Fibroblast of the conjunctiva (primary cell): Measurements from ENCODE around the gene EML6.

Experiments
- DNase-seq: peaks from one replicate; pipeline ENCODE4 v3.0.0-alpha.2; 2010; ENCODE audit warnings: low read depth

EML6 gene

GRCh38 chr2:54706622-54707021 is 16.8 kb upstream of the EML6 start:
- no peak for DNase-seq

- no peak for DNase-seq
Observed at GRCh38 chr2:54708584-54709335, 14.7 kb upstream of the EML6 start.

GRCh38 chr2:54709336-54709809 is 14.1 kb upstream of the EML6 start:
- DNase-seq, result no peak

DNA sequence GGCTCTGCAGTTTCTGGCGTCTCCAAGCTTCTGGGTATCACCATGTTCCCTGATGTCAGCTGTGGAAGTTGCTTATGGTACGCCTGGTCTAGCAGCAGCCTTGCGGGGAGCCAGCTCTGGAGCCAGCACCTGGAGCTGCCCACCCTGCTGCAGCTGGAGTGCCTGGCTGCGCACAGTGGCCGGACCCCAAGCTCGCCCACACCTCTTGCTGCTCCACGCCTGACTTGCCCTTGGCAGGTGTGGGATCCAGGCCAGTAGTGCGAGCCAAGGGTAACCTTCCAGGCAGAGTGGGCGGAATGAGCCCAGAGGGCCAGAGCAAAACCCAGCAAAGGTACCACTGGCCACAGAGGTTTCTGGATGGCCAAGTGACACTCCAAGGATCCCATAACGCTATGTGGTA is 13.2 kb upstream of the EML6 start:
- DNase-seq, result no peak

DNA sequence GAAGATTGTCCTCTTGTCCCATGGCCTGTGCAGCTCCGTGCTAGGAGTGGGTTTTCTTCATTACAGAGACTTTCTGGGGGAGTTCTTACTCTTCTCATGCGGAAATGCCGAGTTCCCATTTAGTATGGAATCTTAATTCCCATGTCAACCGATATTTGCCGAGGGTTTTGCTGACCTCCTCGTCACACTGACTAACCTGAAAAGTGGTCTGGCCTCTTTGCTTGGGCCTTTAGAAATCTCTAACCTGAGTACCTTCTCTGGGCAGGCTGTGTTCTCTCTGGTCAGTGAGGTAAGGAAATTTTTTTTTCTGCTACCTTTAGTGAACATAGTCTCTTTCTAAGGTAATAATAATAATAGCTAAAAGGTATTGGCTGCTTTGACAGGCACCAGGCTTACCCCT is 10.9 kb upstream of the EML6 start:
- DNase-seq, result no peak

DNA sequence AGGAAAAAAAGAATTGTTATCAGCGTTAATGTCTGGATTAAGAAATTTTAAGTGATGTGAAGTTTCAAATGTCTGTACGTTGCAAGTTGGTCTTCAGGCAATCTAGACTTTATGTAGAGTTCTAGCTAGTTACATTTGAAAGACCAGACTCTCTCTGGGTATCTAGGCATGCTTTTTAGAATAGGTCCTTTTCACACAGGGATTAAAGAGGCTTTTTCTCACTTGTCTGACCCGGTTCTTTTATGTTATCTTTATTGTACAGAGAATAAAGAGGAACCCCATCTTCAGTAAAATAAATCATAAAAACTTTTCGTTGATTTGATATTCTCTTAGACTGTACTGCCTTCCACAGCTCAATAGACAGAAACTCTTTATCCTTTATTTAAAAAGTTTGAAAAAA is 8.5 kb upstream of the EML6 start:
- no peak for DNase-seq

GRCh38 chr2:54716375-54716774 is 7.1 kb upstream of the EML6 start:
- DNase-seq, result no peak

DNA sequence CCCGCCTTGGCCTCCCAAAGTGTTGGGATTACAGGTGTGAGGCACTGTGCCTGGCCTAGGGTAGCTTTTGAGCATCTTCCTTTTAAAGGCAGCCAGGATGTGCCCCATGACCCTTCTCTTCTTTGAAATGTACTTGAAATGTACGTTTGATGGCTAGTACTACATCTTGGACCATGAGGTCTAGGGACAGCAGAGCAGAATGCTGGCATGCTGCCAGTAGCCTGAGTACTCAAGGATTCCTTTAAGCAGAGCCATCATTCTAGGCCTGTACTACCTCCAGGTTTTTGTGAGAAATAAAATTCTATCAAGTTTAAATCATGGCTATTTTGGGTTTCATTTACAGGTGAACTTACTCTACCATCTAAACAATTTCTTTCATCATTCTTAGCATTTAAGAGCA is 2.9 kb upstream of the EML6 start:
- no peak for DNase-seq

- peak; percentile 8 for DNase-seq
Observed at GRCh38 chr2:54722641-54723040, 821 bp upstream of the EML6 start.

- DNase-seq, result no peak
Observed at GRCh38 chr2:54723996-54724559, 616 bp downstream of the EML6 start.

- no peak for DNase-seq
Observed at GRCh38 chr2:54724560-54725342, 1.3 kb downstream of the EML6 start.

- no peak for DNase-seq
Observed at GRCh38 chr2:54725343-54726099, 2.1 kb downstream of the EML6 start.

GRCh38 chr2:54726431-54726830 is 3.0 kb downstream of the EML6 start:
- no peak for DNase-seq

- DNase-seq, result no peak
Observed at GRCh38 chr2:54726940-54727339, 3.5 kb downstream of the EML6 start.

DNA sequence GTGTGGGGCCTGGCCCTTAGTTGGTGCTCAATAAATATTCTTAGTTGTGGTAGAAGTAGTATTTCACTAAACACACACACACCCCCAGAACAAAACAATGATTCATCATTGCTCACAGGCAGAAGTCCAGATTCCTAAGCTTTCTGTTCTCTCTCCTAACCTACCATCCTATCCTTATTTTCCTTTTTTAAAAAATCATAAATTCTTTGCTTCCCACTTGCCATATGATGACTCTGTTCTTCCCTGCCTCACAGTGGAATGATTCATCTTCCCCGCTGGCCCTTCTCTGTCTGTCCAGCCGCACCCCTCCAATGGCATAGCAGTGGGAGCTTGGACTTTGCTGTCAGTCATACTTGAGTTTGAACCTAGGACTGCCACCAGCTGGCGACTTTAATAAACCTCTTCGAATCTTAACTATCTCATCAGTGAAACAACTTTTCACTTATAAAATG is 5.2 kb downstream of the EML6 start:
- DNase-seq, result peak; percentile 65

- DNase-seq, result no peak
Observed at GRCh38 chr2:54735636-54736035, 12.2 kb downstream of the EML6 start.

DNA sequence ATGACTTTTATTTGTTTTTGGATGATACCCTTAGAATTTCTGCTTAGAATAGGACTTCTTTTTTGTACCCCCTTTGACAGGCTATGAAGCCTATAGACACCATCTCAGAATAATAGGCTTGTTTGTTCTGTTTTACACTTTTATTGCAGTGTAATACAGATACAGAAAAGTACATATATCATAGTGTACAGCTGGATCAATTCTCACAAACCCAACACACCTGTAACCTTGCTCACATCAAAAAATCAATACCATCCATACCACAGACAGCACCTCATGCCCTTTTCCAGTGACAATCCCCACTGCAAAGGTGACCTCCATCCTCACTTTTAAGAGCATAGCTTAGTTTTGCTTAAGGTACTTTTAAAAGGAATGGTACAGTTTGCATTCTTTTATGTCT is 14.8 kb downstream of the EML6 start:
- no peak for DNase-seq

- DNase-seq, result no peak
Observed at GRCh38 chr2:54740333-54740732, 16.9 kb downstream of the EML6 start.

DNA sequence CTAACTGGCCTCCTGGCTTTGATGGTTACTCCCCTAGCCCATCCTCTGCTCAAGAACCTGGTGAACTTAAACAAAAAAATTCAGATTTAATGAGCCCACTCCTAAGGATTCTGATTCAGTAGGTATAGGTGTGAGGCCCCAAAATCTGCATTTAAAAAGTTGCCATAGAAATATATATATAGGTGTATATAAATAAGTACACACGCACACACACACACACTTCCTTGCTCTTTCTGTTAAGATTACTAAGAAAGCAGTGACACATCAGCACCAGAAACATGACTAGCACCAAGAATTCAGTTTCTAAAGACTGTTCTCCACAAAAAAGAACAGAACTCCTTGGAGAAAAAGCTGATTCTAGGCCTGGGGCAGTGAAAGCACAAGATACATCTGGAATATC is 17.8 kb downstream of the EML6 start:
- no peak for DNase-seq

DNA sequence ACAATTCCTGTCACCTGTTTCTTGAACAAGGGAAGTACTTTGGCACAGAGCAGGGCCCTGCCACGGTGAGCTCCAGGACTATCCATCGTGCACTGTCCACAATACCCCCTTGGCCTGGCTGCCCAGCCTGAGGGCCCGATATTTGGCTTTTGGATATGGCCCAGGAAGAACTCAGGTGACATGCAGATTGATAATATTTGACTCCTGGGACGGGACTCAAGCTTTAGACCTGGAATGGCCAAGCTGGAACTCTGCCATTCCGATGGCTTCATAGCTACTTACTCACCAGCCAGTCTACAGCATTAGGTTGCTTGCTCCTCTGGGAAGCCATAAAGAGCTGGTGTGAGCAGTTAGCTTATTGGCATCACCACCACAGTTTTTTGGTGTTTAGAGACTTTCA is 26.6 kb downstream of the EML6 start:
- no peak for DNase-seq

DNA sequence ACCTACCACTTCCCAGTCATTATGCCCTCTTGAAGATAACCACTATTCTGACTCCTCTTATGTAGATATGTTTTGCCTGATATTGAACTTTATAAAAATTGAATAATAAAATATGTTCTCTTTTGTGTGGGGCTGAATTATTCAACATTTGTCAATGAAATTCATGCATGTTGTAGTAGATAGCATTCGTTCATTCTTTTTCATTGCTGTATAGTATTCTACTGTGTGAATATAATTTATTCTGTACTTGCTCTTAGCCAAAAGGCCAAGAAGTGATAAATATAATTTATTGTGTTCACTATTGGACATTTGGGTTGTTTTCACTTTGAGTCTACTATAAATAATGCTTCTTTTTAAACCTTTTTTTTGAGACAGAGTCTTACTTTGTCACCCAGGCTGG is 29.0 kb downstream of the EML6 start:
- DNase-seq, result no peak

- DNase-seq, result no peak
Observed at GRCh38 chr2:54755641-54756326, 32.3 kb downstream of the EML6 start.
